Limb (tissue), 2 donors: ENCODE results near the gene TEX19.
"Not testable (repeated sequence)": the region's sequence is repeated elsewhere in the genome, so short reads cannot be mapped to it uniquely, and the experiment has no call there.

Experiments used
- DNase-seq, 2 donors: peaks; one replicate each; pipeline ENCODE4 v3.0.0-alpha.2; 2016; ENCODE audit errors: extremely low spot score in 2 of 2

The TEX19 gene

GRCh38 chr17:82408288-82408937 is 49.4 kb downstream of the TEX19 start:
- DNase-seq, result no peak

- no peak for DNase-seq
These were observed 49.9 kb downstream of the TEX19 start for GRCh38 chr17:82408938-82409318.

GRCh38 chr17:82410014-82410716 is 51.1 kb downstream of the TEX19 start:
- no peak for DNase-seq

GRCh38 chr17:82411396-82412053 is 52.5 kb downstream of the TEX19 start:
- no peak for DNase-seq

- not testable (repeated sequence) for DNase-seq
These were observed 53.0 kb downstream of the TEX19 start for GRCh38 chr17:82412081-82412480.

GRCh38 chr17:82412535-82413520 is 53.8 kb downstream of the TEX19 start:
- DNase-seq, result no peak
